NCI-H128 (cell line): ENCODE measurements around the gene TMEM255B.

Experiments
- DNase-seq: peaks from one replicate; lab custom pipeline; 2025; ENCODE audit not compliant: unreplicated experiment; lab: John Stamatoyannopoulos, UW

Gene TMEM255B

DNA sequence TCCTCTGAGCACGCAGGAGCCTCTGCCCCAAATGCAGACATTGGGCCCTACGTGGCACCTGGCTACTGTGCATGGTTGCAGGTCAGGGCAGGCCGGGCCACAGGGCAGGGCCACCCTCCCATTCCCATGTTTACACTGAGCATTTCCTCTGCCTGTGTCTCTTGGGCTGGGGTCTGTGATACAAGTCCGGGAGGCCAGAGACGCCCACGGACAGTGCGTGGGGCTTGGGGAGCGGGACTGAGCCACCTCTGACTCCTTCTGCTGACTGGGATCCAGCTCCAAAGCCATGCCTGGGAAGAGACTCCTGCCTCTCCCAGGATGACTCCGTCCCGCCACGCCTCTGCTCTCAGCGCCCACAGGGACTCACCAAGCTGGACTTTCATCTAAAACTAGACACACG lies 86.0 kb downstream of the TMEM255B start:
- no peak for DNase-seq

GRCh38 chr13:113845723-113846635 lies 87.0 kb downstream of the TMEM255B start:
- no peak for DNase-seq

DNA sequence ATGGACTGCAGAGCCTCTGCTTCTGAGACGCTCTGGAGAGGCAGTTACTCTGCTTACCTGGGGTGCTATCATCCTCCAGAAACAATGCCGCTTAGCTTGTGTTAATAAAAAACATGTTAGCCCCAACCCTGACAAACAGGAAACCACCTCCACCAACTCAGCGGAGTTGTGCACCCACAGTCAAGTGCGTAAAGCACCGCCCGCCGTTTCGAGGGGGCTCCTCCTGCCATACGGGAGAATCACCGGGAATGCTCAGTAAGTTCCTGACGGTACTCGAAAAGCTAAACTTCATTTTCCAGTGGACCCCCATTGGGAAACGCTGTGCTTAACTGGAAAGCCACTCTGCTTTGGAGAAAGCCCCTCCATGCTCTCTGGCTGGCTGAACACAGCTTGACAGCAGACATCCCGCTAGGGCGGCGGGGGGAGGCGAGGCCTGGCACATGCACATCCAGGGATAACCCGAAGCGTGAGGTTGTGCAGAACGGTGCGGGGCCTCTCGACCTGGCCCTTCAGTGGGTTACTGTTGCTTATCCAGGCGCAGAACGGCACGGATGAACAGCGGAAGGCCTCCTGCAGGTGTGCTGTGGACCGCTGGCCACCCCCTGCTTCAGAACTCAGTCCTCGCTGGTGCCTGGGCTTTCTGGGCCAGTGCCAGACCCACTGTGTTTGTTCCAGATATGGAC lies 87.8 kb downstream of the TMEM255B start:
- no peak for DNase-seq

DNA sequence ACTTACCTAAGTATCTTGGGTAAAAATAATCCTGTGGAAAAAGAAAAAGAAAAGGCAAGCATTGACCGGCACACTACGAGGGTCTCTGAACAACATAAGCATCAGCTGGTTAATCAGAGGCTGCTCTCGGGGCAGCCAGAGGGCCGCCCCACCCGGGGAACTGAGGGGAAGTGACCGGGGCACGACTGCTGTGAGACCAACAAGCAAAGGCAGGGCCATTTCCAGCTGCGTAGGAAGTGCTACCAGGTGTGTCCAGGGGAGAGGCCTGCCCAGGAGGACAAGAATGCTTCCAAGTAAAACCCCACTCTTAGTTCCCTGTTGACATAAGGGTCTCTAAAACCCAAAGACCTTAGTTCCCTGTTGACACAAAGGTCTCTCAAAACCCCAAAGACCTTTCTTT lies 89.0 kb downstream of the TMEM255B start:
- DNase-seq = no peak

DNA sequence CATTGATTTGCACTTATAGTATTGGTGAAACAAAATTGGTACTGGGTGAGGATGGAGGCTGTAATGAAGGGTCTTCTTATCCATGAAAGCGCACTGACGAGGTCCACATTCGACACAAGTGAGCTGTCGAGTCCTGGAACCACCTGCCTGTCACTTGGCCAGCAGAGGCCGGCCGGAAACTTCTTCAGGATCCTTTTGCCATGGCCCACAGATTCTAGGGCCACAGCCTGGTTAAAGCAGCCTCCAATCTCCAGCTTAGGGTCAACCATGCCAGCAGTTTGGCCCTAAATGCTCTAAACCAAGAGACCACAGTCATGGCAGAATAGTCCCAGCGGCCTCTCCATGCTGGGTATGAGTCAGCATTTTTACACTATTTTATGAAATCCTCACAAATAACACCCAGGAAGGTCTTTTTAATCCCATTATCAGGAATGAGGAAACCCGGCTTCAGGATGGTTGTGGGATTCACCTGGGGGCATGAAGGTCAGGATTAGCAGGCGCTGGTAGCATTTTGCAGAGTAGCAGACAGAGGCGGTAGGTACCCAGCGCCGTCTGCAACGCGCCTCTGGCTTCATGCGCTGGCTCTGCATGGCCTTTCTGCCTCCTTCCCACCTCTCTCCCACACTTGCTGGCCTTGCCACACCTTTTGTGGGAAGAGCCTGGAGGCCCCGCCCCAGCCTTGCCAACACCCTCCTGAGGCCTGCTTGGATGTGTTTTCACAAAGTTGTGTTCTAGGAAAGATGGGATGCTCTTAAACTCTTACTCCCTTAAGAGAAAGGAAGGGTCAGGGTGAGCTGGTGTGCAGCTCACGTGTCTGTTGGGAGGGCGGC lies 89.6 kb downstream of the TMEM255B start:
- no peak for DNase-seq

DNA sequence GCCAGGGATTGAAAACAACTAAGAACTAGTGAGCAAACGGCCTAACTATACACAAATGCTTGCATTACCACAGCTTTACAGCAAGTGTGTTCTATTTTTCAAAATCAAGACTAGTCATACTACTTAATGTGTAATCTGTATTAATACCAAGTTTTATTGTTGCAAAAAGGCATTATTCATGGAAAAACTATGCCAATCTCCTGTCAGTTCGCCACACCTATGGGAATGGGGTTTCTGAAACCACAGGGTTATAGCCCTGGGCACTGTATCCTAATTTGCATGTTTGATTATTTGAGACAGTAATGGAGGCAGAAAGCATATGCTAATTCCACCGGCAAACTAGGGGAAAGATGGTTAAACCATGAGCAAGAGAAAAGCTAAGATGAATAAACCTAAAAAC lies 90.5 kb downstream of the TMEM255B start:
- no peak for DNase-seq

- no peak for DNase-seq
Measured at GRCh38 chr13:113849981-113850721, 91.1 kb downstream of the TMEM255B start.

DNA sequence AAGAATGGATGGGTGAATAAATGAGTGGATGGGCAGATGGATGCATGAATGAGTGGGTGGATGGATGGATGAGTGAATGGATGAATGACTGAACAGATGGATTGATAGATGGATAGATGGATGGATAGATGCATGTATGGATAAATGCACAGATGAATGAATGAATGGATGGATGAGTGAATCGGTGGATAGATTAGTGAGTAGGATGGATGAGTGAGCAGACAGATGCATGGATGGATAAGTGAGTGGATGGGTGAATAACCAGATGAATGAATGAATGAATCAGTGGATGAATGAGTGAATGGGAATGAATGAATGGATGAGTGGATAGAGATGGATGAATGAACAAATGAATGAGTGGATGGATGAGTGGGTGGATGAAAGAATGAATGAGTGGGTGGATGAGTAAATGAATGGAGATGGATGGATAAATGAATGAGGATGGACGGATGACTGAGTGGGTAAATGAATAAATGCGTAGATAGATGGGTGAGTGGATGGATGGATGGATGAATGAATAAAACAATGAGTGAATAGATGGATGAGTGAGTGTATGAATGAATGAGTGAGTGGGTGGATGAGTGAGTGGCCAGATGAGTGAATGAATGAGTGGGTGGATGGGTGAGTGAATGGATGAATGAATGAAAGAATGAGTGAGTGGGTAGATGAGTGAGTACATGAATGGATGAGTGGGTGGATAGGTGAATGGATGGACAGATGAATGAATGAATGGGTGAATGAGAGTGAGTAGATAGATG lies 91.9 kb downstream of the TMEM255B start:
- no peak for DNase-seq

- no peak for DNase-seq
Measured at GRCh38 chr13:113851480-113851803, 92.4 kb downstream of the TMEM255B start.

GRCh38 chr13:113851826-113852535 lies 93.0 kb downstream of the TMEM255B start:
- DNase-seq = no peak

- no peak for DNase-seq
Measured at GRCh38 chr13:113852536-113853517, 93.8 kb downstream of the TMEM255B start.

DNA sequence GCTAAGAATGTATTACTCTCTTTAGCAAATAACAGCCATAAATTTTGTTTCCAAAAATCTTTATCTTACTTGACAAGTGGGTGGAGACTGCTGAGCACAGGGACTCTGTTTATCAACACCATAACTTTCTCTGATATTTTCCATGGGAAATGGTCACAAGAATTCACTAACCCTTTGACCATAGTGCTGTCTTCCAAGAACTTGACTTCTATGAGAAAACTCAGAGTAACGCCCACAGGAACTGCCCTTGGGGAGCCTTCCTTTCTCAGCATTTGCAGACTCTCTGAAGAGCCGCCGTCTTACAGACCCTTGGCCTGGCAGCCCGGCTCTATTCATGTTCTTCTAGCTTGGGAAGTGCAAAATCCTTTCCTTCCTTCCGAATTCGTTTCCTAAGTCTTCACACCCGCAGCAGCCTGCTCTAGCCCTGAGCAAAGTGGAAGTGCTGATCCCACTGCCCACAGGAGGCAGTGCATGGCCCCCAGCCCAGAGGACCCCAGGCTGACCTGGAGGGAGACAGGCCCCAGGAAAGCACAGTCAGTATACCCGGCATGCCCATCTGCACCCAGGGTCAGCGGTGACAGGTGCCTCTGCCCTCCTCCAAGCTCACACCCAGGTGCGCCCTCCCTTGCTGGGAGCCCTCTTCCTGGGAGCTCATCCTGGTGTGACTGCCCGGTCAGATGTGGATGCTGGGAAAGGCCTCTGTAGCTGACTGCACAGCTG lies 94.7 kb downstream of the TMEM255B start:
- DNase-seq = no peak

DNA sequence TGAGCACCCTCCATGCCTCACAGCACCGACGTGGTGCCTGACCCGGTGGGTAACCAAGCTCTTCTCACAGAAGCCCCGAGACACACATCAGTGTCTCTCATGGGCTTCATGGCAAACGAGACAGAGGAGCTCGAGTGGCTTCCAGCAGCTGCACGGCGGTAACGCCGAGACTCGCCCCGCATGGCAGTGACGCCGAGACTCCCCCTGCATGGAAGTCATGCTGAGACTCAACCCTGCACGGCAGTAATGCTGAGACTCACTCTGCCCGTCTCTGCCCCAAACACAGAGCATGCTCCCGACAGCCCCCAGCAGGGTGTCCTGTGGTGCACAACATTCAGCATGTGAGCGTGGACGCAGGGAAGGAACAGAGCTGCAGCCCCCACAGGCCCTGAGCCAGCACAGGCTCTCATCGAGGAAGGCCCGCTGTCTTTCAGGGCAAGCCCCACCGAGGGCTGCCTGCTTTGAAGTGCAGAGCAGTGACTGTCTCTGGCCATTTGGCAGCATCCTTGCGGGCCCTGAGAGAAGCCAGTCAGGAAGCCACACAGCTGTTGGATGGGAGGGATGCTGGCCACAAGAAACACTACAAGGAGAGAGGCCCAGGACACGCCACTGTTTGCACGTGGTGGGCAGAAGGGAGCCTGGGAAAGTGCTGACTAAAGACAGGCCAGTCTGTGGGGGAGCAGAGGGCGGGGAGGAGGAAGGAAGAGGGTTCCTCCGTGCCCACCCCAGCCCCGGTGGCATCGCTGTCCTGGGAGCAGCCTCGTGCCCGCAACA lies 95.4 kb downstream of the TMEM255B start:
- no peak for DNase-seq

- DNase-seq = no peak
Measured at GRCh38 chr13:113855012-113855921, 96.2 kb downstream of the TMEM255B start.

- DNase-seq = no peak
Measured at GRCh38 chr13:113855931-113856715, 97.1 kb downstream of the TMEM255B start.
